ENCODE data around the gene SPATA31A3.
"Not testable (repeated sequence)": the region's sequence is repeated elsewhere in the genome, so short reads cannot be mapped to it uniquely, and the experiment has no call there.

- TF ChIP-seq EZH2phosphoT487 (IDR thresholded peaks at IDR 0.05; ENCODE audit: insufficient read depth, low read depth); EZH2 (IDR thresholded peaks at IDR 0.05; ENCODE audit: insufficient read depth, poor library complexity, severe bottlenecking): not testable (repeated sequence)
Observed at GRCh38 chr9:66937662-66938061, 54.7 kb downstream of the SPATA31A3 start.

Measured in GM23248 (cell line).